Endothelial cell of umbilical vein (primary cell): Measurements from ENCODE around the gene RIC8A. TPM values are rescaled to one million over a fixed set of nuclear protein-coding genes. Genes with fewer than 3 reads are reported as not detected.

Experiments used
- BruUV-seq: library from RNA; stranded (reverse); fragments of 400-500 nt; replicated peaks from 2 replicates; lab custom pipeline; 2021; lab: Mats Ljungman, UMichigan
- CTCF ChIA-PET: fragments of 300-600, 350-600 bp; sonication (Branson Sonifier 250); formaldehyde crosslinking; loops from one replicate; lab custom pipeline; 2021; ENCODE audit warnings: antibody characterized with exemption, inconsistent platforms; lab: Charles Lee
- POLR2A ChIA-PET: fragments of 300-600, 350-600 bp; sonication (Branson Sonifier 250); formaldehyde crosslinking; loops from one replicate; lab custom pipeline; 2021; ENCODE audit warnings: antibody characterized with exemption, inconsistent platforms; lab: Charles Lee
- DNase-seq: peaks from one replicate; pipeline ENCODE4 v3.0.0-alpha.2; 2011; ENCODE audit warnings: low read depth, low spot score
- FAIRE-seq: peaks from 2 replicates; lab custom pipeline; 2011; peaks lifted over from hg19 to GRCh38; lab: Jason Lieb, UNC
- H2AFZ ChIP-seq: 2 replicates; pipeline ENCODE4 v1.6.0; 2012; ENCODE audit warnings: low read depth, low read length, control low read depth, inconsistent platforms
- H3K27ac ChIP-seq: 2 replicates; pipeline ENCODE4 v1.5.1; 2011; ENCODE audit warnings: low read depth, mild to moderate bottlenecking, control low read depth, low read length, moderate library complexity; ENCODE audit not compliant: insufficient read depth
- H3K27me3 ChIP-seq, 2 experiments: 2 replicates each; pipeline versions ENCODE4 v1.6.0 to v1.6.1; 2011; ENCODE audit warnings: low read length in 2 of 2, mixed read lengths in 1 of 2; ENCODE audit not compliant: control insufficient read depth in 2 of 2, insufficient read depth in 2 of 2
- H3K36me3 ChIP-seq, 2 experiments: 2 replicates in 1 of 2; 3 replicates in 1 of 2; pipeline ENCODE4 v1.5.1; 2011; ENCODE audit warnings: low read length in 2 of 2, mild to moderate bottlenecking in 1 of 2, moderate library complexity in 1 of 2; ENCODE audit not compliant: control insufficient read depth in 2 of 2, insufficient read depth in 2 of 2; ENCODE audit errors: extremely low read depth in 1 of 2
- H3K4me1 ChIP-seq: 3 replicates; pipeline ENCODE4 v1.5.1; 2011; ENCODE audit warnings: mild to moderate bottlenecking, low read length; ENCODE audit not compliant: control insufficient read depth, insufficient read depth; ENCODE audit errors: extremely low read depth
- H3K4me2 ChIP-seq: 2 replicates; pipeline ENCODE4 v1.6.1; 2011; ENCODE audit warnings: low read length, control low read depth, mixed read lengths; ENCODE audit not compliant: insufficient read depth
- H3K4me3 ChIP-seq, 3 experiments: fragments of 200-600 bp in 1 of 3; sonication (generic), shearing (Covaris generic) in 1 of 3; replicated peaks in 1 of 3; 2 replicates each; pipeline ENCODE4 v1.5.1; 2011 to 2016; ENCODE audit warnings: control low read depth in 3 of 3, low read length in 3 of 3, mild to moderate bottlenecking in 2 of 3, inconsistent platforms in 1 of 3, low read depth in 1 of 3, moderate library complexity in 1 of 3; ENCODE audit not compliant: insufficient read depth in 1 of 3
- H3K79me2 ChIP-seq: 2 replicates; pipeline ENCODE4 v1.6.0; 2012; ENCODE audit warnings: low read length, inconsistent platforms; ENCODE audit not compliant: control insufficient read depth, insufficient read depth
- H3K9ac ChIP-seq: replicated peaks from 2 replicates; pipeline ENCODE3; 2011; ENCODE audit warnings: low read length, control low read depth; ENCODE audit not compliant: insufficient read depth; ENCODE audit errors: extremely low read depth
- H3K9me1 ChIP-seq: replicated peaks from 3 replicates; pipeline ENCODE4 v1.6.0; 2011; ENCODE audit warnings: mild to moderate bottlenecking, low read length; ENCODE audit not compliant: control insufficient read depth, insufficient read depth; ENCODE audit errors: extremely low read depth
- H3K9me3 ChIP-seq: replicated peaks from 2 replicates; pipeline ENCODE4 v1.5.1; 2012; ENCODE audit warnings: low read length, inconsistent platforms; ENCODE audit not compliant: control insufficient read depth, insufficient read depth
- H4K20me1 ChIP-seq: replicated peaks from 2 replicates; pipeline ENCODE3; 2011; ENCODE audit warnings: mild to moderate bottlenecking, low read length; ENCODE audit not compliant: control insufficient read depth, insufficient read depth; ENCODE audit errors: extremely low read depth
- CTCF ChIP-seq, 2 donors: IDR thresholded peaks; 1 replicate in 1 of 2; 2 replicates in 1 of 2; pipeline ENCODE4 v1.5.1; 2011; ENCODE audit warnings: low read length in 2 of 2, mild to moderate bottlenecking in 2 of 2, moderate library complexity in 2 of 2, control low read depth in 1 of 2, inconsistent platforms in 1 of 2, low read depth in 1 of 2; ENCODE audit not compliant: insufficient read depth in 1 of 2; ENCODE audit errors: extremely low read depth in 1 of 2
- EZH2 ChIP-seq: IDR thresholded peaks from 2 replicates; pipeline ENCODE4 v1.6.1; 2012; ENCODE audit warnings: borderline replicate concordance, low read depth, mild to moderate bottlenecking, moderate library complexity, low read length, inconsistent platforms; ENCODE audit not compliant: severe bottlenecking
- FOS ChIP-seq: IDR thresholded peaks from 2 replicates; pipeline ENCODE4 v1.6.1; 2011; ENCODE audit warnings: mild to moderate bottlenecking, low read length, moderate library complexity, borderline replicate concordance; ENCODE audit not compliant: insufficient read depth
- GATA2 ChIP-seq: IDR thresholded peaks from 2 replicates; pipeline ENCODE4 v1.7.0; 2011; ENCODE audit warnings: low read depth, mild to moderate bottlenecking, moderate library complexity, mixed read lengths, low read length; ENCODE audit not compliant: insufficient read length, insufficient read depth
- JUN ChIP-seq: IDR thresholded peaks from 2 replicates; pipeline ENCODE4 v1.6.1; 2011; ENCODE audit warnings: borderline replicate concordance, low read depth; ENCODE audit not compliant: insufficient read length, insufficient read depth
- MAX ChIP-seq: IDR thresholded peaks from 2 replicates; pipeline ENCODE4 v1.6.1; 2011; ENCODE audit not compliant: insufficient read depth, insufficient read length
- MYC ChIP-seq: IDR thresholded peaks from one replicate; pipeline ENCODE4 v1.6.1; 2011; ENCODE audit warnings: mild to moderate bottlenecking, low read depth, low read length
- POLR2A ChIP-seq: IDR thresholded peaks from 2 replicates; pipeline ENCODE4 v1.6.1; 2012; ENCODE audit warnings: low read depth, mild to moderate bottlenecking, control low read depth, low read length
- POLR2AphosphoS5 ChIP-seq: IDR thresholded peaks from 2 replicates; pipeline ENCODE4 v1.6.1; 2012; ENCODE audit warnings: low read depth, mild to moderate bottlenecking, control low read depth, low read length, moderate library complexity; ENCODE audit not compliant: insufficient read depth
- dilution Hi-C: fragments of 300-500 bp; cut with MboI; formaldehyde crosslinking; loops from one replicate; pipeline ENCODE4 v1.15.0; 2019; ENCODE audit warnings: low sequenced_read_pairs; ENCODE audit not compliant: extremely low pct_ligation_motif_present
- intact Hi-C: fragments of 100-400 bp; cut with micrococcal nuclease; formaldehyde crosslinking; loops from one replicate; pipeline ENCODE4 v1.10.0; 2022
- polyA plus RNA-seq, 4 experiments: library from polyadenylated mRNA; depleted of rRNA in 3 of 4; stranded (reverse) in 3 of 4; unstranded in 1 of 4; fragments of >200 nt; gene quantifications; 2 replicates each; pipeline versions ENCODE4 v1.2.1 to v1.2.3, GENCODE V29; 2011 to 2012; ENCODE audit warnings: missing spikeins in 1 of 4
- total RNA-seq: library from RNA; stranded (reverse); gene quantifications from 2 replicates; pipeline ENCODE4 v1.2.3, GENCODE V29; 2021

RIC8A gene
- total and polyA plus RNA-seq, 2 donors (not counting 3 experiments of a cell fraction or from before 2014, with no cell fraction given), result 112 to 143 TPM

- no peak for FAIRE-seq
- H2AFZ ChIP-seq, result no peak overlapping the region
- no peak for DNase-seq
- intact Hi-C loops (no loop called here), dilution Hi-C loops (no loop called here)
- H3K27ac ChIP-seq, result no peak overlapping the region
- POLR2A ChIA-PET, result no interaction called here
- CTCF ChIA-PET, result no interaction called here
- no peaks in the 10 kb centered on the region for H3K9me3 ChIP-seq
- H3K9ac ChIP-seq, result no peak overlapping the region
- BruUV-seq, result no TSS peak
- no peak overlapping the region for H3K4me2 ChIP-seq
- no peaks in the 10 kb centered on the region for H3K4me1 ChIP-seq
- TF ChIP-seq CTCF (IDR thresholded peaks at IDR 0.05; ENCODE audit: extremely low read depth in 1 of 2, insufficient read depth in 1 of 2, low read depth in 1 of 2, low read length in 2 of 2), result no peak
- TF ChIP-seq POLR2A, result no peak
- no peak for TF ChIP-seq POLR2AphosphoS5
- TF ChIP-seq EZH2, result no peak
- TF ChIP-seq MYC, result no peak
- TF ChIP-seq GATA2, result no peak
- TF ChIP-seq MAX, result no peak
- TF ChIP-seq FOS, result no peak
- TF ChIP-seq JUN, result no peak
- H4K20me1 ChIP-seq, result no peaks in the 10 kb centered on the region
- H3K27me3 ChIP-seq, result no peaks in the 10 kb centered on the region
- no peaks in the 10 kb centered on the region for H3K9me1 ChIP-seq
- H3K36me3 ChIP-seq, result peaks cover 0 to 3% of the 10 kb centered on the region in 2 experiments
- no peaks in the 10 kb centered on the region for H3K79me2 ChIP-seq
- no peak overlapping the region for H3K4me3 ChIP-seq
Observed at GRCh38 chr11:198236-198806, 9.2 kb upstream of the RIC8A start.
